GM12892 (cell line): ENCODE measurements around the gene APLF.

Experiments used
- POLR2A ChIP-seq: IDR thresholded peaks from 2 replicates; pipeline ENCODE4 v1.6.1; 2011; ENCODE audit warnings: low read depth, low read length, control low read depth
- POLR2AphosphoS5 ChIP-seq: IDR thresholded peaks from 2 replicates; pipeline ENCODE4 v1.6.1; 2011; ENCODE audit warnings: low read depth, low read length, control low read depth
- TAF1 ChIP-seq: IDR thresholded peaks from 2 replicates; pipeline ENCODE4 v1.6.1; 2011; ENCODE audit warnings: low read depth, mild to moderate bottlenecking, control low read depth, low read length, borderline replicate concordance

DNA sequence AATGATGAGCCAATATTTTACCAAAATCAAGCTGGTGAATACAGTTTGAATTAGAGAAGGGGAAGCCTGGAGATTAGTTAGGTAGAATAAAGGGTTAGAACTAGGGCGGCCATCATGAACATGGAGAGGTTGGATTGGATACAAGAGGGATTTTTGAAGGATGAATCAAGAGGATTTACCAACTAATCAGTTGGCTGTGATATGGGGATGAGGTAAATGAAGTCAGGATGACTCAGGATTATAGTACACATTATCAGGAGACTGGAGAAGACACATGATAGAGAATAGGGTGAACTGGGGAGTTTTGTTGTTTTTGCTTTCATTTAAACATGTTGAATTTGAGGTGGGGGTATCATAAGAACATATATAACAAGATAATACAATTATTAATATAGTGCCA is 102.2 kb downstream of the APLF start:
- TF ChIP-seq POLR2A: no peak
- no peak for TF ChIP-seq POLR2AphosphoS5
- TF ChIP-seq TAF1: no peak
